SW 1271 (cell line): ENCODE results near the gene C6orf58.
"Not testable (repeated sequence)": the region's sequence is repeated elsewhere in the genome, so short reads cannot be mapped to it uniquely, and the experiment has no call there.

ENCODE experiments used
- DNase-seq, 2 experiments: peaks; one replicate each; lab custom pipeline; 2025; lab: John Stamatoyannopoulos, UW

The C6orf58 gene

DNA sequence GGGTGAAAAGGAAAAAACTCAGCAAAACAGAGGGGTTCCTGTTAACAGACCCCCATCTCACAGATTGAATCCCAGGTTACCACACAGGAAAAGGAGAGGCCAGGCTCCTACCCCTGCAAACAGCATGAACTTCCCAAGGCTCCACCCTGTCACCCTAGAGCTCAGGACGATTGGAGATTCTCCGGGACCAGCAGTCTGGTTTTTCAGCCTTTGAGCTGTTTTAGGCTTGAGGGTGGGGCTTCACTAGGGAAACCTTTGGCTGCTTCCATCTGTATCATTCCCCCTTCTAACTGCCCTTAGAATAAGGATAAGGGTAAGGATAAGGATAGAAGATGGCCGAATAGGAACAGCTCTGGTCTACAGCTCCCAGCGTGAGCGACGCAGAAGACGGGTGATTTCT lies 16.0 kb downstream of the C6orf58 start:
- no peak for DNase-seq

DNA sequence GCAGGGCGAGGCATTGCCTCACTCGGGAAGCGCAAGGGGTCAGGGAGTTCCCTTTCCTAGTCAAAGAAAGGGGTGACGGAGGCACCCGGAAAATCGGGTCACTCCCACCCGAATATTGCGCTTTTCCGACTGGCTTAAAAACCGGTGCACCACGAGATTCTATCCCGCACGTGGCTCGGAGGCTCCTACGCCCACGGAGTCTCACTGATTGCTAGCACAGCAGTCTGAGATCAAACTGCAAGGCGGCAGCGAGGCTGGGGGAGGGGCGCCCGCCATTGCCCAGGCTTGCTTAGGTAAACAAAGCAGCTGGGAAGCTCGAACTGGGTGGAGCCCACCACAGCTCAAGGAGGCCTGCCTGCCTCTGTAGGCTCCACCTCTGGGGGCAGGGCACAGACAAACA lies 16.5 kb downstream of the C6orf58 start:
- not testable (repeated sequence) for DNase-seq

DNA sequence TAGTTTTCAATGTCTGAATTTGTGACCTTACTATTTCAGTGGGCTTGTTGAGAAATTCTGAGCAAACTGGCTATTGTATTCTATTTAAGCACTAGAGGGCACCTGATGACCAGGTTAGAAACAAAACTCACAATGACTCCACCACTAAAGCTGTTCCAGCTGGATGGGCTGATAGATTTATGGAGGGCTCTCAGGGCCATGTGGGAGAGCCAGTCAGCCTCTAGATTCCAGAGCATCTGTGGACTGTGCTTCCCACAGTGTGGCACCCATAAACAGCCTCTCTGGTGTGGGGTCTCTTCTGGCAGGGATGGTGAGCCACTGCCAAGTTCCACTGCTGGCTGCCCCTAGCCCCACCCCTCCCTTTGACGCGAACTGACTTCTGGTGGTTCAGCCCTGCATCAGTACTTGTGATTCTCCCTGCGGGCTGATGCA lies 29.2 kb downstream of the C6orf58 start:
- DNase-seq: peak; percentile 1 to 45

DNA sequence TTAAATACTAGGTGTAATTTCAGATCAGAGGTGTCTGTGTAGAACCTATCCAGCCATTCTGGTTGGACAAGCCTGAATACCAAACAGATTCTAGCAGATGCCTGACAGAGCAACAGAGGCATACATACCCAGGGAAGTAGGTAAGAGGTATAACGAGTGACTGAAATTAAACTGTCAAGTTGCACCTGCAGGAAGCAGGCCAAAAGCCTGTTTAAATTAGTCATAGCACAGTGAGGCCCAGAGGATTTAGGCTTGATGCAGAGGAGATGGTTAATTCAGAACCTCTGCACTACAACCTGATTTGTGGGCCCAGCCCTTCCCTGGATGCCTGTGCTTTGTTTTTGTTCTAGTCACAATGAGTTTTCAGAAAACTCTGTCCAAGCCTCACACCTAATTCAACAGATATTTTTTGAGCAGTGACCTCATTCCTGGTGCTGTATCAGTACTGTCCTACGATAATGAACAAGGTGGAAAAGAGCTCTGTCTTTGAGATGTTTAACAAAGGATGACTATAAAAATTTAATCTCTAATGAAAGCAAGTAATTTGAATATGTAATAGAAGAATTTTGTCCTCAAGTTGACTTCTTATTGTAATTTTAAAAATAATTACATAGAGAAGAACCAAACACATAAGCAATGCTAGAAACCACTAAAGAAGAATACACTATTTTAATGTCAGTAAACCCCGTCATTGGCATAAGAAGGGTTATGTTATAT lies 31.7 kb downstream of the C6orf58 start:
- no peak for DNase-seq

DNA sequence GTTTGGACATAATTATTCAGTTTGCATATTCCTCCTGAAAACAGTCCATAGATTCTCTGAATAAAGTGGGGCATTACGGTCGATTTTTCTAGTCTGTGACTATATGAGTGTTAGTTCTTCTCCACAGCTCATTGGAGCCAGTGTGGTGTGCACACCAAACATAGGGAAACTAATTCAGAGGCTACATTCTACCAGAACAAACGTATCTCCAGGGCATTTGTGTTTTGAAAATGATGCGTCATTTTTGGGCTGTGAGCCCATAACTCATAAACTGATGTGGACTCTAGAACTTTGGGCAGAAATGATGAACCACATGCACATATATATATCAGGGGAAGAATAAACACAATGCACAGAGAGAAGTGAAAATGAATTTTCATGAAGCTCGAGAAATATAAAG lies 41.8 kb downstream of the C6orf58 start:
- no peak for DNase-seq

DNA sequence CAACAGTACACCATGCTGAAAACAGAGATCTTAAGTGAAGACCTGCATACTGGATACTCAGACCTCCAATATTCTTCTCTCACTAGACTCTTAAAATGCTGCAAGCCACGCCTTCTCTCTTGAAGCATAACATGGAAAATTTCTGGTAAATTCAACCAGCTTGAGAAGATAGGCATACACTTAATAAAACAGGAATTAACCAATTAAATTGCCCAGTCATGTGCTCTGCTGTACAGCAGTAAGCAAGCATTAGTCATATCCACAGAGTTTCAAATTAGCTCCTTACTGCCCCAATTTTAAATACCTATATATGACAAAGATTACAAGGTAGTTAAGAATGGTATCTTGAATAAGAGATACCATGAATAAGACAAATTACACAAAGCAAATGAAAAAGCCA lies 53.8 kb downstream of the C6orf58 start:
- no peak for DNase-seq

DNA sequence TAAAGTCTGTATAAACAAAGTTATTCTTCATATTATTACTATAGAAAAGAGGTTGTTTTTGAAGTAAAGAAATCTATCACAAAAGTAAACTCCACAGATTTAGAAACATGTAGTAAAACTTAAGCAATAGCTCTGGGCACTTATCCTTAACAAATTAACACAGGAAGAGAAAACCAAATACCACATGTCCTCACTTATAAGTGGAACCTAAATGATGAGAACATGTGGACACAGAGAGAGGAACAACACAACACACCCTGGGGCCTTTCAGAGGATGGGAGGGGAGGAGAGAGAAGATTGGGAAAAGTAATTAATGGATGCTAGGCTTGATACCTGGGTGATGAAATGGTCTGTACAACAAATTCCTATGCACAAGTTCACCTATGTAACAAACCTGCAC lies 57.2 kb downstream of the C6orf58 start:
- DNase-seq: no peak

DNA sequence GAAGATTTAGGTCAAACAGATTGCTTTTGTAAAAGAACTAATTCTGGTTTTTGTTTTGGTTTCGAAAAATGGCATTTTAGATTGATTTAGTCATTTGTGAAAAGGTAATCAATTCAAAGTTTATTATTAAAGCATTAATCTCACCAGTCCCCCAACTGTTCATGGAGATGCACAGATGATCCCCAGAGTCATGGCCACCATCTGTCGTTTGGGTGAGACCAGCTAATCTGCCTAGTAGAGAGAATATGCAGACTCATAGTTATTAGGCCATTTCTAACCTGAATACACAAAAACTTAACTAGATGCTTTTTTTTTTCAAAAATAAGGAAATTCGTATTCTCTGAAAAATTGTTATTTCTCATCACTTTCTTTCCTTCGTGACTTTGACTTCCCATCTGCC lies 58.1 kb downstream of the C6orf58 start:
- no peak for DNase-seq

DNA sequence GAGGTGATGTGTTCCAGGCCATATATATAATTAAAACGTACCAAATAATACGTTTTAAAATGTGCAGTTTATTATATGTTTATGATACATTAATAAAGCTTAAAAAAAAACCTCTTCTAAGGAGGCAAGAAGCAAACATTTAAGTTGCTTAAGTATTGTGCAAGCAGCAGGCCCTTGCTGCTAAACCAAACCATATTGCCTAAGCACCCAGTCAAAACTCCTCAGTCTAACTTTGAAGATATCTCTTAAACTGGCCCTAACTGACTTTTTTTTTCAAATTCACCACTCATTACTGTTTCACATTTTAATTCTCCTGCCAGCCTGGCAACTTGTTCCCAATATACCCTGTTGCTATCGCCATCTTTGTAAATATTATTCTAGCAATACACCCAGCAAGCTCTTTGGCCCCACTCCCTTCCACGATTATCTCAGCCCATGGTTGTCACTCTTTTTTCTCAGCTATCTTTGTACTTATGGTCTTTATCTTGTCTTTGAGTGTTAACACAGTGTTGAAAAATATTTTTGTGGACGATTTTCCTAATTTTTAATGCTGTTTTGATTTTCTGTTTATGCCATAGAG lies 60.9 kb downstream of the C6orf58 start:
- no peak for DNase-seq
